ENCODE data around the gene TMPRSS13. TPM values are rescaled to one million over a fixed set of nuclear protein-coding genes. Genes with fewer than 3 reads are reported as not detected.
A peak's percentile ranks its signal among the peaks of the same experiment; 100 is the strongest.
"Not testable (repeated sequence)": the region's sequence is repeated elsewhere in the genome, so short reads cannot be mapped to it uniquely, and the experiment has no call there.

Gene TMPRSS13
- total and polyA plus RNA-seq, 5 donors: 0.07 to 0.11 TPM; not detected in 3

DNA sequence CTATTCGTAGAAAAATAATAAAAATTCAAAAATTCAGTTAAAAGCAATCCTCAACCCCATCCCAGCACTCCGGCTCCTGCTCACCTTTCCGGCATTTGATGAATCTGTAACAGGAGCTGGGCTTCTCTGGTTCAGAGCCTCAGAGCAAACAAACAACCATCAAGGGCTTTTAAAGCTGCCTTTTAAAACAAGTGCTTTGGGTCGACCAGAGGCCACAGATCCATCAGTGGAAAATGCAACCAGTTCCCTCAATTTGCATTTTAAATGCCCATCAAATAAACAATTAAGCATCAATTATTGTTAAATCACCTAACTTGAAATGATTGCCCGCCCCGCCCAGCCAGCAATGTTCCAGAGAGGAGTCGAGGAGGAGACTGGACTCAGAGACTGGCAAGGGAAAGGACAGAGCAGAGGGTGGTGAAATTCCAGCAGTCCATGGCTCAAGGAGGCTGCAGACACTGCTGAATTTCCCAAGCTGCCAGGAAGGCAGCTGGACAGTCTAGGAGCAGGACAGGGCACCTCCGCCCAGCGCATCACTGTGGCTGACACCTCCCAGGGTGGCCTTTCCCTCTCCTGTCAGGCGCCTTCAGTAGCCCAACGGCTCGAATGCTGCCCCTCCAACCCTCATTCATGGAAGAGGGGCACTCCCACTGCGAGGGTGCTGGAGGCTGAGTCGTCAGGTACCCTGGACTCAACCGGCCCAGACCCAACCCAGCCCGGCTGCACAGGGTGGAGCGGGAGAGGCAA, 60.2 kb downstream of the TMPRSS13 start:
- H3K27me3 ChIP-seq (ENCODE audit: control insufficient read depth, insufficient read depth): no peaks in the 10 kb centered on the region
- H3K27ac ChIP-seq (ENCODE audit: low read length): no peak overlapping the region
- ATAC-seq (no peak), DNase-seq (no peak)
- no peak overlapping the region for H3K4me3 ChIP-seq (ENCODE audit: low read length)
- 76% methylated on average over 17 of the region's 17 CpGs for WGBS
- H3K4me1 ChIP-seq (ENCODE audit: control insufficient read depth, insufficient read depth, low read length): peaks cover 9% of the 10 kb centered on the region
- intact Hi-C loops (cut with DNase I): no loop called here
- H3K9me3 ChIP-seq (ENCODE audit: control insufficient read depth, low read length): no peaks in the 10 kb centered on the region

DNA sequence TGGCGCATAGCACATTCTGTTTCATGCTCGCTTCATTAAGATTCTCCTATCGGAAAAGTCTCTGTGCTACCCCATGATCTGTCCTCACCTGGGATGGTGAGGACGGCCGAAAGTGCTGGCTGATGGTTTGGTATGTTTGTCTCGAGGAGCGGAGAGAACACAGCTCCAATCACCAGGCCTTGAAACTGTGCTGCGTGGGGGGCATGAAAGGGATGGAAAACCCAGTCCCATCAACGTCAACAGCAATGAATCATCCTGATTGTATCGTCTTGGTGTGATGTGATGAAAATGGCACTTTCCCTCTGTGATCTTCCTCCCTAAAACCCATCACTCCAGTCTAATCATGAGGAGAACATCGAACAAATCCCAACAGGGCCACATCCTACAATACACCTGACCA, 61.1 kb downstream of the TMPRSS13 start:
- 74% methylated on average over 11 of the region's 11 CpGs for WGBS
- intact Hi-C loops (cut with DNase I): no loop called here
- H3K27ac ChIP-seq (ENCODE audit: low read length): no peak overlapping the region
- H3K27me3 ChIP-seq (ENCODE audit: control insufficient read depth, insufficient read depth): no peaks in the 10 kb centered on the region
- H3K4me1 ChIP-seq (ENCODE audit: control insufficient read depth, insufficient read depth, low read length): peaks cover 9% of the 10 kb centered on the region
- no peak for DNase-seq
- H3K9me3 ChIP-seq (ENCODE audit: control insufficient read depth, low read length): no peaks in the 10 kb centered on the region
- H3K4me3 ChIP-seq (ENCODE audit: low read length): no peak overlapping the region
- ATAC-seq: no peak

GRCh38 chr11:117866526-117866925, 62.7 kb downstream of the TMPRSS13 start:
- Histone ChIP-seq H3K27me3 (ENCODE audit: control insufficient read depth, insufficient read depth) (no peaks in the 10 kb centered on the region), H3K4me1 (ENCODE audit: control insufficient read depth, insufficient read depth, low read length) (peaks cover 10% of the 10 kb centered on the region), H3K4me3 (ENCODE audit: low read length) (no peak overlapping the region), H3K27ac (ENCODE audit: low read length) (no peak overlapping the region), H3K9me3 (ENCODE audit: control insufficient read depth, low read length) (no peaks in the 10 kb centered on the region)
- intact Hi-C loops (cut with DNase I): no loop called here
- ATAC-seq (no peak), DNase-seq (no peak)
- 48% methylated on average over 5 of the region's 5 CpGs for WGBS

DNA sequence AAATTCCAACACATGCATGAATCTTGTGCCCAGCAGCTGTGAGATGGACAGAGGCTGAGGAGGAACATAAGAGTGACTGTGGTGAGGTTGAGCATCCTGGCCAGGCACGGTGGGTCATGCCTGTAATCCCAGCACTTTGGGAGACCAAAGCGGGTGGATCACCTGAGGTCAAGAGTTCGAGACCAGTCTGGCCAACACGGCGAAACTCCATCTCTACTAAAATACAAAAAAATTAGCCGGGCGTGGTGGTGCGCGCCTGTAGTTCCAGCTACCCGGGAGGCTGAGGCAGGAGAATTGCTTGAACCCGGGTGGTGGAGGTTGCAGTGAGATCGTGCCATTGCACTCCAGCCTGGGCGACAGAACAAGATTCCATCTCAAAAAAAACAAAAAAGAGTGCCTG, 63.7 kb downstream of the TMPRSS13 start:
- 95% methylated on average over 13 of the region's 13 CpGs for WGBS
- not testable (repeated sequence) for H3K9me3 ChIP-seq (ENCODE audit: control insufficient read depth, low read length)

DNA sequence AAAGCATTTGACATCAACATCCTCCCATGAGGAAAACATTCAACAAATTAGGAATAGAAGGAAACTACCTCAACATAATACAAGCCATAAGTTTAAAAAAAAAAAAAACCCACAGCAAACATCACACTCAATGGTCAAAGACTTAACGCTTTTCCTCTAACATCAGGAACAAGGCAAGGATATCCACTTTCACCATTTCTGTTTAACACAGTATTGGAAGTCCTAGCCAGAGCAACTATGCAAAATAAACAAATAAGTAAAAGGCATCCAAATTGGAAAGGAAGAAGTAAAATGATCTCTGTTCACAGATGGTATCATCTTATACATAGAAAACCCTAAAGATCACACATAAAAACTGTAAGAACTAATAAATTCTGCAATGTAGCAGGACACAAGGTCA, 65.8 kb downstream of the TMPRSS13 start:
- Histone ChIP-seq H3K27me3 (ENCODE audit: control insufficient read depth, insufficient read depth) (no peaks in the 10 kb centered on the region), H3K4me3 (ENCODE audit: low read length) (no peak overlapping the region), H3K4me1 (ENCODE audit: control insufficient read depth, insufficient read depth, low read length) (peaks cover 14% of the 10 kb centered on the region), H3K9me3 (ENCODE audit: control insufficient read depth, low read length) (no peaks in the 10 kb centered on the region), H3K27ac (ENCODE audit: low read length) (no peak overlapping the region)
- 67% methylated on average over 1 of the region's 1 CpG for WGBS
- DNase-seq (no peak), ATAC-seq (no peak)
- intact Hi-C loops (cut with DNase I): no loop called here

More for the DNA sequence above, 63.7 kb downstream of the TMPRSS13 start:
- H3K4me3 ChIP-seq (ENCODE audit: low read length); H3K27me3 ChIP-seq (ENCODE audit: control insufficient read depth, insufficient read depth); intact Hi-C loops (cut with DNase I); ATAC-seq; DNase-seq; H3K27ac ChIP-seq (ENCODE audit: low read length): not testable (repeated sequence)
- H3K4me1 ChIP-seq (ENCODE audit: control insufficient read depth, insufficient read depth, low read length): peaks cover 14% of the 10 kb centered on the region

- 61% methylated on average over 1 of the region's 1 CpG for WGBS
- no peaks in the 10 kb centered on the region for H3K9me3 ChIP-seq (ENCODE audit: control insufficient read depth, low read length)
Observed at GRCh38 chr11:117862753-117863152, 66.4 kb downstream of the TMPRSS13 start.

GRCh38 chr11:117862019-117862725, 67.0 kb downstream of the TMPRSS13 start:
- intact Hi-C loops (cut with DNase I): no loop called here
- ATAC-seq: peak; percentile 9 to 16
- Histone ChIP-seq H3K4me3 (ENCODE audit: low read length) (no peak overlapping the region), H3K9me3 (ENCODE audit: control insufficient read depth, low read length) (no peaks in the 10 kb centered on the region), H3K27ac (ENCODE audit: low read length) (peak overlapping the region; percentile 60), H3K4me1 (ENCODE audit: control insufficient read depth, insufficient read depth, low read length) (peaks cover 12% of the 10 kb centered on the region), H3K27me3 (ENCODE audit: control insufficient read depth, insufficient read depth) (no peaks in the 10 kb centered on the region)
- 43% methylated on average over 12 of the region's 12 CpGs for WGBS
- no peak for DNase-seq

More at GRCh38 chr11:117862753-117863152, 66.4 kb downstream of the TMPRSS13 start:
- no peak for DNase-seq
- no peak overlapping the region for H3K4me3 ChIP-seq (ENCODE audit: low read length)
- intact Hi-C loops (cut with DNase I): no loop called here
- ATAC-seq: no peak
- no peaks in the 10 kb centered on the region for H3K27me3 ChIP-seq (ENCODE audit: control insufficient read depth, insufficient read depth)
- H3K4me1 ChIP-seq (ENCODE audit: control insufficient read depth, insufficient read depth, low read length): peaks cover 12% of the 10 kb centered on the region
- H3K27ac ChIP-seq (ENCODE audit: low read length): peak overlapping the region; percentile 60

DNA sequence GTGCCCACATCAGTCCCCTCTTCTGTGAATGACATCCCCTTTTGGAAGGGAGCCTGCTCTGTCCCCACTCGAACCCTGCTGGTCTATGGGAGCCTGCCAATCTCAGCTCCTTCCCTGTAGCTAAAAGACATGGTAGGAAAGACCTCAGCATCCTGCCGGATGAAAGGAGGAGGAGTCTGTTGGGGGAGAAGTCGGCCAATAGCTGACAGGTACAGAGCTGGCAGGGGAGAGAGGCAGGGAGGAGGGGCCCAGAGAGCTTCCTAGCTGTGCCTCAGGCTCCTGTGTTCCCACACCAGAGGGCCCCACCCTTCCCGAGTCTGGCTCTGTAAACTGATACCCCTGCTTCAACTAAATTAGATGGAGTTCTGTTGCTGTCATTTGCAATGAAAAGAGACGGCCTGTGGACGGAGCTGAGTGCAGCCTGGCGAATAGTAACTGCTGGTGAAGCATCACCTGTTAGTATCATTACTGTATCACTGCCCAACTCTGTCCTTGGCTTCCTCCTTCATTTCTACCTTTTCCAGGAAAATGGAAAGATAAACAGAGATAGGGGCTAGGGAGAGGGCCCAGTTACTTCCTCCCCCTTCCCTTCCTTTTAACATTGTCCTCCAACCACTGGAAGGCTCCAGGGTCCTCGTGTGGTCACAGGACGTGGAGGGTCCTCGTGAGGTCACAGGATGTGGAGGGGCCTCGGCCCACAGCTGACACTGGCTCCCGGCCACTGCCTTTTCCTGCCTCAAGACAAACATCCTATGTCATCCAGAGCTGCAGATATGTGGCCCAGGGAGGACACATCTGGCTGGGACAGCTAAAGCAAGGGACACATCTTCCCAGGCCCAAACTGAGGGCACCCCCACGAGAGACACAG, 67.8 kb downstream of the TMPRSS13 start:
- H3K9me3 ChIP-seq (ENCODE audit: control insufficient read depth, low read length): no peaks in the 10 kb centered on the region
- intact Hi-C loops (cut with DNase I): no loop called here
- H3K27ac ChIP-seq (ENCODE audit: low read length): peak overlapping the region; percentile 61
- DNase-seq (peak; percentile 69 to 89 (median 83)), ATAC-seq (peak; percentile 82 to 92)
- H3K27me3 ChIP-seq (ENCODE audit: control insufficient read depth, insufficient read depth): no peaks in the 10 kb centered on the region
- no peak overlapping the region for H3K4me3 ChIP-seq (ENCODE audit: low read length)
- peaks cover 12% of the 10 kb centered on the region for H3K4me1 ChIP-seq (ENCODE audit: control insufficient read depth, insufficient read depth, low read length)
- WGBS: 27% methylated on average over 13 of the region's 13 CpGs

GRCh38 chr11:117860139-117860538, 69.1 kb downstream of the TMPRSS13 start:
- no peak overlapping the region for H3K4me3 ChIP-seq (ENCODE audit: low read length)
- H3K4me1 ChIP-seq (ENCODE audit: control insufficient read depth, insufficient read depth, low read length): peaks cover 15% of the 10 kb centered on the region
- intact Hi-C loops (cut with DNase I): no loop called here
- WGBS: 86% methylated on average over 6 of the region's 6 CpGs
- no peak overlapping the region for H3K27ac ChIP-seq (ENCODE audit: low read length)
- ATAC-seq: no peak
- no peak for DNase-seq
- H3K9me3 ChIP-seq (ENCODE audit: control insufficient read depth, low read length): no peaks in the 10 kb centered on the region
- H3K27me3 ChIP-seq (ENCODE audit: control insufficient read depth, insufficient read depth): no peaks in the 10 kb centered on the region

DNA sequence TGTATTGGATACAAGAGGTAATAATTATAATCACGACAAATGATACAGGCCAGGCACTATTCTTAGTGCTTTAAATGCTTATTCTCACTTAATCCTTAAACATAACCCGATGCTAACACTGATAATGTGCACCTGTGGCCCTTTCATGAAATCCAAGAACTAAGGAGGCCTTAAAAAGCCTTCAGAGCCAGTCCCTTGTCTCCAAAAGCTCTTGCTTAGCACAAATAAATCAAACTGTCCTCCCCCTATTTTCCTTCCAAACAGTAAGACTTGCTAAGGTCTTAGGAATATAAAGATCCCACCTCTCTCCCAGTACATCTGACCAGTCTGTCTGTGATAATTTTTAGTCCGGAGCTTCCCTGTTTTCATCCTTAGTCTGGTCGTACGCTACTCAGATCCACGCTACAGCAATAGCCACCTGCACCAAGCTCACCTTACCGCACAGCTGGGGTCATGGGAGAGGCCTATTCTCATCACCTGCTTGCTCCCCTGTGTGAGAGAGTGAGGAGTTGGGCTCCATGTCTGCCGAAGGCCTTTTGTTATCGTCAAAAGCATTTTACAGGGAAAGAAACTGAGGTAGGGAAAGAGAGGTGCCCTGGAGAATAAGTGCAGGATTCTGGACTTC, 69.6 kb downstream of the TMPRSS13 start:
- WGBS: 81% methylated on average over 9 of the region's 9 CpGs
- H3K27me3 ChIP-seq (ENCODE audit: control insufficient read depth, insufficient read depth): no peaks in the 10 kb centered on the region
- H3K4me3 ChIP-seq (ENCODE audit: low read length): no peak overlapping the region
- H3K4me1 ChIP-seq (ENCODE audit: control insufficient read depth, insufficient read depth, low read length): peaks cover 15% of the 10 kb centered on the region
- intact Hi-C loops (cut with DNase I): no loop called here
- ATAC-seq (no peak), DNase-seq (no peak)
- H3K9me3 ChIP-seq (ENCODE audit: control insufficient read depth, low read length): no peaks in the 10 kb centered on the region
- no peak overlapping the region for H3K27ac ChIP-seq (ENCODE audit: low read length)

Measured in right cardiac atrium (tissue), 5 donors.